Globus pallidus (tissue), 1 donor: ENCODE data around the gene SNX27.
A peak's percentile ranks its signal among the peaks of the same experiment; 100 is the strongest.
"Not testable (repeated sequence)": the region's sequence is repeated elsewhere in the genome, so short reads cannot be mapped to it uniquely, and the experiment has no call there.

ENCODE experiments used
- DNase-seq: peaks from one replicate; pipeline ENCODE4 v3.0.0-alpha.2; 2015; ENCODE audit warnings: low spot score

Gene SNX27

DNA sequence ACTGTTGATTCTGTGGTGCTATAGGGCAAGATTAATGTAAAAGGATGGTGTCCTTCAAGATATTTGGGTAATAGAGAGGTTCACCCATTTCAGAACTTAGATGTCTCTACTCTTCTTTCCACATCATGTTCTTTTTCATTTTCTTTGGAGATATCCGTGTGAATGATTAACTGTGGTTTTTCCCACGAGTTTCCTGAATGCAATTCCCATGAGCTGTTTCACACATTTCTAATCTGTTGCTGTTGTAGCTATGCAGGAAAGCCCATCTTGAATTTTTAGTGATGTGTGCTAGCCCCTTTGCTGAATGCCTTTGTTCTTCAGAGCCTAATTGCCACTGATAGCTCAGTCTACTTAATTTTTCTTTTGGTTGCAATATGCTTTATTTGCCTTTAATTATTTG, 27.6 kb downstream of the SNX27 start:
- DNase-seq = no peak

DNA sequence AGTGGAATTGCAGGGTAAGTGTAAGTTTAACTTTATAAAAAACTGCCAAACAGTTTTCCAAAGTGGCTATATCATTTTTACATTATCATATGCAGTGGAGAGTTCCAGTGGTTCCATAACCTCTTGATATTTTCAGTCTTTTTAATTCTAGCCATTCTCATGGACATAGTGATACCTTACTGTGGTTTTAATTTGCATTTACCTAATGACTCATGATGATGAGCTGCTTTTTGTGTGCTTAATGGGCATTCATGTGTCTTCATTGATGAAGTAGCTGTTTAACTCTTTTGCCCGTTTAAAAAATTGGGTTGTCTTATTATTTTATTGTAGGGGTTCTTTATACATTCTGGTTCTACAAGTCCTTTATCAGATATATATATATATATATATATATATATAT, 29.4 kb downstream of the SNX27 start:
- no peak for DNase-seq

DNA sequence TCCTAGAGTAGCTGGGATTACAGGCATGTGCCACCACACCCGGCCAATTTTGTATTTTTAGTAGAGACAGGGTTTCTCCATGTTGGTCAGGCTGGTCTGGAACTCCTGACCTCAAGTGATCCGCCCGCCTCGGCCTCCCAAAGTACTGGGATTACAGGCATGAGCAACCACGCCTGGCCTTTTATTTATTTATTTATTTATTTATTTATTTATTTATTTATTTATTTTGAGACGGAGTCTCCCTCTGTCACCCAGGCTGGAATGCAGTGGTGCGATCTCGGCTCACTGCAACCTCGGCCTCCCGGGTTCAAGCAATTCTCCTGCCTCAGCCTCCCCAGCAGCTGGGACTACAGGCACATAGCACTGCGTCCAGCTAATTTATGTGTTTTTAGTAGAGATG, 31.2 kb downstream of the SNX27 start:
- DNase-seq = not testable (repeated sequence)

DNA sequence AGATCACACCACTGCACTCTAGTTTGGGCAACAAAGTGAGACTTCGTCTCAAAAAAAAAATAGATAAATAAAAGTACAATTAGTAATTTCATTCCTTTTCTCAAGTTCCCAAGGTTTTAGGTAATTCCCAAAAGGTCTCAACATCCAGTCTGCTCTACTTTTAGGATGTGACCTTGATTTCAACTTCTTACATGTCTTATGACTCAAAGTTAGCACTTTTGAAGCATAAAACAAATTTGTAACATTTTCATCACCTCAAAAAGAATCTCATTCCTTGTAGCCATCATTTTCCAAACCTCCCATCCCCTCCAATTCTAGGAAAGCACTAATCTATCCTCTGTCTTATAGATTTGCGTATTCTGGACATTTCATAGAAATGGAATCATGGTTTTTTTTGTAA, 32.2 kb downstream of the SNX27 start:
- DNase-seq = no peak

DNA sequence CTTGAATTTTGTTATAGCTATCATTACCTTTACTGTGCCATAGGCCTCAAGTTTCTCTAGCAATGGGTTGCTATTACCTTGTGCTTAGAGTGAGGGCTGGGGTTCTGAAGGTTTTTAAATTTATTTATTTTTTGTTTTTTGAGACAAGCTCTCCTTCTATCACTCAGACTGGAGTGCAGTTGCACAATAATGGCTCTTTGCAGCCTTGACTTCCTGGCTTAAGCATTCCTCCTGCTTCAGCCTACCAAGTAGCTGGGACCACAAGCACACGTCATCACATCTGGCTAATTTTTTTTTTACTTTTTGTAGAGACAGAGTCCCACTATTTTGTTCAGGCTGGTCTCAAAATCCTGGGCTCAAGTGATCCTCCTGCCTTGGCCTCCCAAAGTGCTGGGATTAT, 41.5 kb downstream of the SNX27 start:
- DNase-seq = no peak

DNA sequence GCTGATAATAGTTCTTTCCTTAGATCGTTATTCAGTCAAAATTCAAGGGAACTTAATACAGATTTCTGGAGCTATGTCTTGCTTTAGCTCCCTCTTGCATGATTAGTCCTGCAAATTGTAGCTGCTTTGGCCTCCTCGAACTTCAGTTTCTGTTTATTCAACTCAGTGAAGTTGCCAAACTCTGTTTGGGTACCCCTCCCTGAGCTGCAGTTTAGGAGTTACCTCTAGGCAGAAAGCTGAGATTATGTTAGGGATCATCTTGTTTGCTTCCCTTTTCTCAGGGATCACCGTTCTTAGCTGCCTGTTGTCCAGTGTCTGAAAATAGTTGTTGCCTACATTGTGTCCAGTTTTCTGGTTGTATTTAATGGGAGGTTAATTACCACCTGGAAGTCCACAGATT, 43.5 kb downstream of the SNX27 start:
- DNase-seq = no peak

DNA sequence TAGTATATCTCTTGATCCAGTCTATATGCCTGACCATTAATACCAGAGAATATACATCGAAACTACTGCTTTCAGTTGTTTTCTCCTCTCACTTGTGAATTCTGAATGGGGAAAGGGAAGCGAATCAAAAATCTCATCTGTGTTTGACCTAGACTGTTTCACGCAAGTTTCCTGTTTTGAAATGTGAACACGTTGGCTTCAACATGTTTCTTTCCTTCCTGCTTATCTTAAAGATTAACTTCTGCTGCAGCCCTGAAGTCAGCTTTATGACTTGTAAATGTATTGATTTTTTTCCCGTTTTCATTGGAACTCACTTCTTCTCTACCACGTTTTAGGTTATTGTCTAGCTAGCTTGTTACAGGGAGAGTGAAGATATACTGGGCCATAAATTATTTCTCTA, 49.9 kb downstream of the SNX27 start:
- DNase-seq = peak; percentile 29

DNA sequence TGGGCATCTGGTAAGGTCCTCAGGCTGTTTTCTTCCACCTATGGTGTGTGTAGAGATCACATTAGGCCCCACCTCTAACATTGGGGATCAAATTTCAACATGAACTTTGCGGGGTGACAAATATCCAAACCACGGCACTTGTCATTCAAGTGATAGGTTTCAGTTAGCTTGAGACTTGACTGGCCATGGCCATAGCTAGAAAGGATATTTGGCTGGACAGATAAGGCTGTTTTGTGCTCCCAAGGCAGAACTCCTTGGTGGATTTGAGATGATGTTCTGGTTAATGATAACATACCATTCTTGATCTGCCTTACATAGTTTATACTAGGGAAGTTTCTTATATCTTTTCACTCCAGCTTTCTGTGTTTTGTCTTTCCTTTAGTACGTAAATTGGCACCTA, 56.2 kb downstream of the SNX27 start:
- no peak for DNase-seq

DNA sequence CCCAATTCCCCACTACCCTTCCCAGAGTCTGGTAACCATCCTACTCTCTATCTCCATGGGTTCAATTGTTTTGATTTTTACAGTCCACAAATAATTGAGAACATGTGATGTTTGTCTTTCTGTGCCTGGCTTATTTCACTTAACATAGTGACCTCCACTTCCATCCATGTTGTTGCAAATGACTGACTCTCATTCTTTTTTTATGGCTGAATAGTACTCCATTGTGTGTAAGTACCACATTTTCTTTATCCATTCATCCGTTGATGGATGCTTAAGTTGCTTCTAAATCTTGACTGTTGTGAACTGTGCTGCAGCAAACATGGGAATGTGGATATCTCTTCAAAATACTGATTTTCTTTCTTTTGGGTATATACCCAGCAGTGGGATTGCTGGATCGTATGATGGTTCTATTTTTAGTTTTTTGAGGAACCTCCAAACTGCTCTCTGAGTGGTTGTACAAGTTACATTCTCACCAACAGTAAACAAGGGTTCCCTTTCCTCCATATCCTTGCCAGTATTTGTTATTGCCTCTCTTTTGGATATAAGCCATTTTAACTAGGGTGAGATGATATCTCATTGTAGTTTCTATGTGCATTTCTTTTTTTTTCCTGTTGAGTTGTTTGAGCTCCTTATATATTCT, 58.3 kb downstream of the SNX27 start:
- DNase-seq = not testable (repeated sequence)

DNA sequence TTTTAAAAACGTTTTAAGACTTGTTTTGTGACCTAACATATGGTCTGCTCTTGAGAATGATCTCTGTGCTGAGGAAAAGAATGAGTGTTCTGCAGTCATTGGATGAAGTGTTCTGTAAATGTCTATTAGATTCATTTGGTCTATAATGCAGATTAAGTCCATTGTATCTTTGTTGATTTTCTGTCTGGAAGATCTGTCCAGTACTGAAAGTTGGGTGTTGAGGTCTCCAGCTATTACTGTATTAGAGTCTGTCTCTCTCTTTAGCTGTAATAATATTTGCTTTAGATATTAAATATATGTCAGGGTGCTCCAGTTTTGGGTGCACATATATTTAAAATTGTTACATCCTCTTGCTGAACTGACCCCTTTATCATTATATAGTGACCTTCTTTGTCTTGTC, 61.6 kb downstream of the SNX27 start:
- no peak for DNase-seq

DNA sequence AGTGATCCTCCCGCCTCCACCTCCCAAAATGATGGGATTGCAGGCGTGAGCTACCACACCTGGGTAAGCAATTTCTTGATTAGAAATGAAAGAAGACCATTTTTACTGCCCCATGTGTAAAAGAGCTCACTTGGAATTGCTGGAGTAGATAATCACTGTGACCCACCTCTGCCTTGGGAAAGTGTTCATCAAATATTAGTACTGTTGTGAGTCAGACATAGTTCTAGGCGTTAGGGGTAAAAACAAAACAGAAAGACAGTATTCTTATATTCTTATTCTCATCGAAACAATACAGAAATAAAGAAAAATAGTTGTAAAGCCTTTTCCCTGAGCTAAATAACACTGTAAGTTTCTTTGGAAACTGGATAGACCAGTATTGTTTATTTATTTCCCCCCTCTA, 68.5 kb downstream of the SNX27 start:
- DNase-seq = no peak

DNA sequence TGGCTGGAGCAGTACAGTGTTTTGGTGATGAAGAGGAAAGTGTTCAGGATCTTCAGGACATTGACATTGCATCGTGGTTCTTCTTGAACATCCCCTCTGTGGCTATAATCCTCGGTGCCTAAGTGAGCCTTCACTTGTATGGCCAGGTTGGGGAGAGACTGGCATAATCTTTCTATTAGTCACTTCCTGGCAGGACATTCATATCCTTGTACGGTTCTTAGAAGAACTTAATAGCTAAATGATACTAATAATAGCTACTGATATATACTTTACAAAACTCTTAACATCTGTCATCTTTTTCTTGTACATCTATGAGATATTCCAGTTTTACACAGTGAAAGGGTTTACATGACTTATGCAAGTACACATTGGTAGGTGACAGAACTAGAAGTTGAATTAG, 69.0 kb downstream of the SNX27 start:
- DNase-seq = no peak

DNA sequence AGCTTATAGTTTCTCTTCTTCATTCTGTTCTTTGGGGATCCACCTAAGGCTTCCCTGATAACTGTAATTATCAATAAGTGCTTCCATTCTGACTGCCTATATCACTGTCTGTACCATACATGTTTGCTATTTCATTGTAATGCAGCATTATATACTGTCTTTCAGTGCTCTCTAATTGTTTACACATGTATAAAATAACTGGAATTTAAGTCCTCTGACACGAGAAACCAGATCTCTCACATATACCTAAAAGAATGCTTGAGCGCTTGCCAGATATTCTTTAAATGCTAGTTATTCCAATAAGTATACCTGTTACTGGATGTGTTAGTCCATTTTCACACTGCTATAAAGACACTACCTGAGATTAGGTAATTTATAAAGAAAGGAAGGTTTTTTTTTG, 70.1 kb downstream of the SNX27 start:
- DNase-seq = no peak

DNA sequence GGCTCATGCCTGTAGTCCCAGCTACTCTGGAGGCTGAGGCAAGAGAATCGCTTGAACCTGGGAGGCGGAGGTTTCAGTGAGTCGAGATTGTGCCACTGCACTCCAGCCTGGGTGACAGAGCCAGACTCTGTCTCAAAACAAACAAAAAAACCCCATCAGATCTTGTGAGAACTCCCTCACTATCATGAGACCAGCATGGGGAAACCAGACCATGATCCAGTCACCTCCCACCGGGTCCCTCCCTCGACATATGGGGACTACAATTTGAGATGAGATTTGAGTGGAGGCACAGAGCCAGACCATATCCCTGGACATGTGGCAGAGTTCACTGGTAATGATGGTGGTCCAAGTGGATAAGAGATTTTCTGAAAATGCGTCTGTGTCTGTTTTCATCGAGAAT, 71.1 kb downstream of the SNX27 start:
- DNase-seq = not testable (repeated sequence)

DNA sequence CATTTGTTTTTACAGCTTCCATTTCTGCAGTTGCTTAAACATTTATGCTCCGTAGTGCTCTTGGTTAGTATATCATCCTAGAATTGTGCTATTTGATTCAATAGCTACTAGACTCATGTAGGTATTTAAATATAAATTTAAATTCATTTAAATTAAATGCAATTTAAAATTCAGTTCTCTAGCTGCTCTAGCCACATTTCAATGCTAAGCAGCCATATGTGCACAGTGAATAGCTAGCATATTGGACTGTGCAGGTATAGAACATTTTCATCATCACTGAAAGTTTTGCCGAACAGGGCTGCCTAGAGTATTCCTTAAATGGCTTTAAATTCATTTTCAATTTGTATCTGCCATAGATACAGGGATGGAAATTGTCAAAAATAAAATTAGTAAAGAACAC, 72.3 kb downstream of the SNX27 start:
- DNase-seq = no peak

DNA sequence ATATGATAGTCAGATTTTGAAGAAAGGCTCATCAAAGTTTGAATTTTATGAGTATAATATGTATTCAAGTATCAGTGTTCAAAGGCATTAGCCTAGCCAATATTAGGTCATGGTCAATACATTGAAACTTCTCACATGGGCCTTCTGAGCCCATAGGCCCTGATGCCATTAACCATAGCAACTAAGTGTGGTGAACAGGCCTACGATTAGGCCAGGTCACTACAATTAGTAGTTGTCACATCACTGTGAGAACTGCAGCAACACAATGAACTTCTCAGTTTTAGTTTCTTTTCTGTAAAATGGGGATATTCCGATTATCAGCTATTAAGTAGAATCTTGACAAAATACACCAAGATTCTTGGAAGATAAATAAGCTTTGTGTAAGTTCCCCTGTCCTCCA, 74.7 kb downstream of the SNX27 start:
- DNase-seq = no peak

DNA sequence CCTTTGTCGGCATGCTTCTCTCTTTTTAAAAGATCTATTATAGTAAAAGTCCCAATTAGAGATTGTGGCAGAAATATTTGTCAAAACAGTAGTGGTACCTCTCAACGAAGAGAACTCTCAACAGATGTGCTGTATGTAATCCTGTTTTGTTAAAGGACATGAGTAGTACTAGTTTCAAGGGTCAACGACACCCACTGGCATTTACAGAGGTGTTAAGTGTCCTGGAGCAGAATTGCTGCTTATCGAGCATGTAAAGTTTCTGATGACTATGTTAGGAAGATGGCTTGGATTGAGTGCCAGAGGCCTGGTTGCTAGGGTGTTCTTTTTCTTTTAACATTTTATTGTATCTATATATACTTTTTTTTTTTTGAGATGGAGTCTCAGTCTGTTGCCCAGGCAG, 77.6 kb downstream of the SNX27 start:
- no peak for DNase-seq

DNA sequence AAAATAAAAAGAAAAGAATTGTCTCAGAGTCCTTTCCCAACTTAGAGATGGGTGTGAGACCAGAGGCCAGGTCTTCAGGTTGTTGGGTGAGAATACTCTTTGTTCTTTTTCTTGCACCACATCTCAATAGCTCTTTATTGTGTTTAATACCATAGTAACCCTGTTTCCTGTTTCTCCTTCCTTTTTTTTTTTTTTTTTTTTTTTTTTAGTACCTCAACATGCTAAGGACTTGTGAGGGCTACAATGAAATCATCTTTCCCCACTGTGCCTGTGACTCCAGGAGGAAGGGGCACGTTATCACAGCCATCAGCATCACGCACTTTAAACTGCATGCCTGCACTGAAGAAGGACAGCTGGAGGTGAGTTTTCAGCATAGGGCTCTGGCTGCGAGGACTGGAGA, 80.4 kb downstream of the SNX27 start:
- DNase-seq = no peak

DNA sequence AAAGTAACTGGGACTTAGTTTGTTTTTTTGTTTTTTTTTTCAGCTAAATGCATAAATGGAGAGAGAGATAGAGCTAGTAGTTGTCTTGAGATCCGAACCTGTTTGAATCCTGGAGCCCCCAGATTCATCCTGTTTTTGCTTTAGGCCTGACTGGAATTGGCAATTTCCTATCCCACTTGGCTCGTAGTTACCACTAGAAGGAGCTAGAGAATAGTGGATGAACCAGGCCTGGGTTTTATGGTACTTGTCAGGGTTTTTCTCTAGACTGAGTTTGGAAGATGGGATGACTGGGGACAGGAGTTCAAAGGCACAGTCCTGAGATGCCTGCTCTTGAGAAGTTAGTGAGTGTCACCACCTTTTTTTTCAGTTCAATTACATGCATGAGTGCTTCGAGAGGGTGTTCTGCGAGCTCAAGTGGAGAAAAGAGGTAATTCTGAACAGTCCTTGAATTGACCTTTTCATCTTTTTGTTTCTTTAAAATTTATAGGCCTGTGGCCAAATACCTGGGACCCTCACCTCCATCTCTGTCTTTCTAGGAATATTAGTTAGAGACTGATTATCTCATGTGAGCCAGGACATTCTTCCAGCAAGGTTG, 81.3 kb downstream of the SNX27 start:
- peak; percentile 47 for DNase-seq

DNA sequence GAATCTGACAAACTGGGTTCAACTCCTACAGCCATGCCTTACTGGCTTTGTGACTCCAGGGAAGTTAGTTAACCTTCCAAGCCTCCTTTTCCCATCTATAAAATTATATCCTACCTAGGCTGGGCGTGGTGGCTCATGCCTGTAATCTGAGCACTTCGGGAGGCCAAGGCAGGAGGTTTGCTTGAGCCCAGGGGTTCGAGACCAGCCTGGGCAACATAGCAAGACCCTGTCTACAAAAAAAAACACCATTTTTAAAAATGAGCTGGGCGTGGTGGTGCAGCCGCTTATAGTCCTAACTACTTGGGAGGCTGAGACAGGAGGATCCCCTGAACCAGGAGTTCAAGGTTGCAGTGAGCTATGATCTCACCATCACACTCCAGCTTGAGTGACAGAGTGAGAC, 89.7 kb downstream of the SNX27 start:
- DNase-seq = no peak

DNA sequence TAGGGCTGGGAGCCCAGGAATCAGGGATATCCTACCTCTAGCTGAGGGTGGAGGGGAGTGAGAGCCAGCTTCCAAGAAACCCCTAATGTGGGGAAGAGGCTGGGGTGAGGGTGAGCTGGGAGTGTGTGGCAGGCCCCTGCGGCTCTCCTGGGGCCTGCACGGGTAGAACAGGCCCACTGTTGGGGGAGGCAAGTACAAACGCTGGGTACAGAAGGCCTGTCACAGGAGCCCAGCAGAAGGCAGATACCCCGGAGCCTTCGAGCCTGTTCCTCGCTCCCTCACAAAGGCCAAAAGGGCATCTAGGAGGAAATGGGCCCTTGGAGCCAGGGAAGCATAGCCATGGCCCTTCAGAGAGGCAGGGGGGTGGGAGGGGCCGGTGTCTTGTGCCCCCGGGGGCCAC, 91.1 kb downstream of the SNX27 start:
- no peak for DNase-seq

DNA sequence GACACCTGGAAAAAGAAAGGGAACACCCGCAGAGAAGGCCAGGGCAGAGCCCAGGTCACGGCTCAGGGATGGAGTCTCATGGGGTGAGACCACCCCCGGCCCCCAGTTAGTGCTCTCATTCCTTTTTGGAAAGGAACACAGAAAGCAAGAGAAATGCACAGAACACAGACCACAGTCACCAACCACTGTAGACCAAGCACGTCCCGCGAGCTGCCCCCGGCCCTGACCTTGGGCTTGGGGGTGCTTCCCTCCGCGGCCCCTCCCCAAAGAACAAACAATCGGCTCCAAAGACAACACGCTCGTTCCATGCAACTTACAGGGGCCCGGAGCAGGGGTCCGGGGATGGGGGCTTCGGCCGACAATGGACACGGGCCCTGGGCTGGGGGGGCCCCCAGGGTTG, 92.0 kb downstream of the SNX27 start:
- no peak for DNase-seq

DNA sequence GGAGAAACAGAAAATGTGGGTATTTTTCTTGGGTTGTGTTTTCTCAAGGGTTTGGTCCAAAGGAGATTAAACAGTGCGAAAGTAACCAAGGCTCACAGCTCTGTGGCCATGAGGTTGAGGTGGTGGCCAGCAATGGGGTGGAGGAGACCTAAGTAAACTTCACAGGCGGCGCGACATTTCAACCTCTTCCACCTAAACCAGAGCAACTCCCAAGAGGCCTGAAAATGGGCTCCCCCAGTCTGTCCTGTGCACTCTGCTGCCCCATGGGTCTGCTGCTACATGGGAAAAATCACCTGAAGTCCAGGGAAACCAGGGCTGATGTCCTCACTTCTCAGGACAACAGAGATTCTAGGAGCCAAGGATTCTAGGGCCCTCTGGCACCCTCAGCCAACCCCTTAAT, 92.4 kb downstream of the SNX27 start:
- DNase-seq = no peak

DNA sequence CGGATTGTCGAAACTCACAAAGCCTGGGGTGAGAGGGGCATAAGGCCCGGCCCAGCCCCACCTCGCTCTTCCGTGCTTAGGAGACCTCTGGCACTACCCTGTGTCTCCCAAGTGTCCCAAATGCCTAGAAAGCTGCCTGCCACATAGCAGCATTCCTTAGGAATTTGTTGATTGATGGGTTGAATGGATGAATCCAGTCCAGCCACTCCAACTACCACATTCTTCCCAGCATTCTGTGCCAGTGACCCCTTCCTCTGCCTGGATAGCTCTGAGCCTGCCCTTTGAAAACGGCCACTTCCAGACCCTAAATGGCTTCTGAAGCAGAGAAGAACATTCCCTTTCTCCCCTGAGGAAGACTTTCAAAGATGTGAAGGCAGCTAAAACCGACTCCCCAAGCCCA, 93.3 kb downstream of the SNX27 start:
- no peak for DNase-seq
